Measurements from ENCODE around the gene BHLHE41. TPM values are rescaled to one million over a fixed set of nuclear protein-coding genes. Genes with fewer than 3 reads are reported as not detected.

The BHLHE41 gene
- total RNA-seq, 1 donor from 2014 or later, result 33.4 TPM

DNA sequence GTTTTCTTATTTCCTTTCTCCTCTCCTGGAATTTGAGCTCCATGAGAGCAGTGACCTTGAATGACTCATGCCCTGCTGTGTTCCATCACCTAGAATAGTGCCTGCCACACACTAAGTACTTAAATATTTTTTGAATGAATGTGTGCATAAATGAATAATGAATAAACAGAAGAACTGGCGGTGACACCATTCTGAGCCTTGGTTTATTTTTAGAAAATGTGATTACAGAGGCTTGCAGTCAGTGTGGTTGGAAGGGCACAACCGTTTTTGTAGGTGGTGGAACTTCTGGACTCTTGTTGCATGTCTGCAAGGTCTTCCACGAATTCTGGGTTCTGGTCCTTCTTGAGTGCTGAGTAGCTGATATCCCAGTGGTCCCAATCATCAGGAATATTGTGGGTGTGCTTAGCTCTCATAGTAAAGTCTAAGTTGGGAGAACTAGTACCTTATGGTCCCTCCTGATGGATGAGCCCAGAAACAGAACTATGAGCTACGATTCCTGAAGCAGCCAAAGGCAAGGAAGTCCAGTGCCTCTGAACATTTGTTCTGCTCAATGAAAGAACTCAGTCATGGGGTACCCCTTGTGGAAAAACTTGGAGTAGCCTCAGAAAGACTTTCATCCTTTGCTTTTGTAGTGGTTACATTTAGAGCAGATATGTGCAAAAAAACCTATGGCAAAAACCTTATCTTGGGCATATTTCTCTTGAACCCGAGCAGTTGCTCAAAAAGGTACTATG, 28.8 kb upstream of the BHLHE41 start:
- Histone ChIP-seq H3K9me3 (replicated peaks) (no peaks in the 10 kb centered on the region), H3K4me1 (peaks cover 36% of the 10 kb centered on the region), H3K36me3 (no peaks in the 10 kb centered on the region), H3K27me3 (ENCODE audit: low read depth) (no peaks in the 10 kb centered on the region), H3K4me3 (no peak overlapping the region), H3K27ac (replicated peaks) (peak overlapping the region; percentile 61)
- DNase-seq, result no peak
- TF ChIP-seq, protein P1, sequence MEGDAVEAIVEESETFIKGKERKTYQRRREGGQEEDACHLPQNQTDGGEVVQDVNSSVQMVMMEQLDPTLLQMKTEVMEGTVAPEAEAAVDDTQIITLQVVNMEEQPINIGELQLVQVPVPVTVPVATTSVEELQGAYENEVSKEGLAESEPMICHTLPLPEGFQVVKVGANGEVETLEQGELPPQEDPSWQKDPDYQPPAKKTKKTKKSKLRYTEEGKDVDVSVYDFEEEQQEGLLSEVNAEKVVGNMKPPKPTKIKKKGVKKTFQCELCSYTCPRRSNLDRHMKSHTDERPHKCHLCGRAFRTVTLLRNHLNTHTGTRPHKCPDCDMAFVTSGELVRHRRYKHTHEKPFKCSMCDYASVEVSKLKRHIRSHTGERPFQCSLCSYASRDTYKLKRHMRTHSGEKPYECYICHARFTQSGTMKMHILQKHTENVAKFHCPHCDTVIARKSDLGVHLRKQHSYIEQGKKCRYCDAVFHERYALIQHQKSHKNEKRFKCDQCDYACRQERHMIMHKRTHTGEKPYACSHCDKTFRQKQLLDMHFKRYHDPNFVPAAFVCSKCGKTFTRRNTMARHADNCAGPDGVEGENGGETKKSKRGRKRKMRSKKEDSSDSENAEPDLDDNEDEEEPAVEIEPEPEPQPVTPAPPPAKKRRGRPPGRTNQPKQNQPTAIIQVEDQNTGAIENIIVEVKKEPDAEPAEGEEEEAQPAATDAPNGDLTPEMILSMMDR (IDR thresholded peaks at IDR 0.05; ENCODE audit: borderline replicate concordance), result peak; percentile 17
- intact Hi-C loops (cut with micrococcal nuclease), result no loop called here

DNA sequence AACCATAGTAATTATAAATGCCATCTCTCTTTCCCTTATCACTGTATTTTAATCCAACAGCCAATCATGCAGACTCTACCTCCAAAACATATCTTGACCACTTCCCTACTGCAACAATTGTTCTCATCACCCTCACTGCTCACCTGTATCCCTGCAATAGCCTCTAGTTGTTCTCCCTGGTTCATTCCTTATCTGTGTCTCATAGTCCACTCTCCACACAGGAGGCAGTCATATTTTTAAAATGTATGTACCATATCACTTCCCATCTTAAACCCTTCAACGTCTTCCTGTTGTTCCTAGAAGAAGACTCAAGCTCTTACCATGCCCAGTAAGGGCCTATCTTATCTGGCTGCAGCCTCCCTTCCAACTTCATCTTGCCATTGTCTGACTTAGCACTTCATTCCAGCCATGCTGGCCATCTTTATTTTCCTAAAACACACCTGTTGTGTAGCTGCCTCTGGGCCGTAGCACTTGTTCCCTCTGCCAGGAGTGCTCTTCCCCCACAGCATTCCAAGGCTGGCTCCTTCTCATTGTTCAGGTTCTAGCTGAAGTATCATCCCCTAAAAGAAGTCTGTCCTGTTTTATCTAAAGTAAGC, 27.8 kb upstream of the BHLHE41 start:
- H3K27ac ChIP-seq (replicated peaks), result peak overlapping the region; percentile 61
- DNase-seq, result no peak
- H3K9me3 ChIP-seq (replicated peaks), result no peaks in the 10 kb centered on the region
- no peaks in the 10 kb centered on the region for H3K27me3 ChIP-seq (ENCODE audit: low read depth)
- intact Hi-C loops (cut with micrococcal nuclease), result no loop called here
- H3K36me3 ChIP-seq, result no peaks in the 10 kb centered on the region
- no peak overlapping the region for H3K4me3 ChIP-seq
- TF ChIP-seq, protein P1 (IDR thresholded peaks at IDR 0.05; ENCODE audit: borderline replicate concordance), result no peak
- peaks cover 36% of the 10 kb centered on the region for H3K4me1 ChIP-seq

DNA sequence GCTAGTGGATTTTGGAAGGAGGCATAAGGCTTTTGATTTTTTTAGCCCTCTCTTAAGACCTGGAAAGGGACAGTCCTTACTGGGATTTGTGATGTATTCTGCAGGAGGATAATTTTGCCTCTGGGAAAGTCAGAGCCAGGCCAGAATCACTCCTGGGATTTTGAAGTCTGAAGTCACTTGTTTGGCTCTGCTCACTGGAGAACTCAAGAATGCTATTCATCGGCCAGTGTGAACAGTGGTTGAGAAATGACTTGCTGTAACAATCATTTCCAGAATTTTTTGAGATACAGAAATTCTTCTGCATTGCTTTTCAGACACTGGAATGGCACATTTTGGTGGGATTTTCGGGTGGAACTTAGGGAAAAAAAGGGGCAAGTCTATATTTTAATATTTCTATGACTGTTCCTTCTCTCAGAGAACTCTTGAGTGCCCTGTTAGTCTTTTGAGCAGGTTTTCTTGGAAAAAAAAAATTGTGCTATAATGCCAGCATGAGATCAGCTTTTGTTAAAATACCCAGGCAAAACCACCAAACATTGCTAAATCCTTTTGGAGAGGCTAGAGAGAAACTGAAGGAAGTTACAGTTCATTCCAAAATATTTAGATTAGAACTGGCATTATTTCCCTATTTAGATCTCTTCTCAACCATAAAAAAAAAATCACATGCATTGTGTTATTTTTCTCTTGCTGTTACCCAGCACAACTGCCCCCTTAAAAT, 26.1 kb upstream of the BHLHE41 start:
- H3K27ac ChIP-seq (replicated peaks), result peak overlapping the region; percentile 31
- H3K4me1 ChIP-seq, result peaks cover 36% of the 10 kb centered on the region
- DNase-seq, result no peak
- no peak overlapping the region for H3K4me3 ChIP-seq
- no peaks in the 10 kb centered on the region for H3K27me3 ChIP-seq (ENCODE audit: low read depth)
- intact Hi-C loops (cut with micrococcal nuclease), result no loop called here
- no peaks in the 10 kb centered on the region for H3K36me3 ChIP-seq
- no peaks in the 10 kb centered on the region for H3K9me3 ChIP-seq (replicated peaks)
- TF ChIP-seq, protein P1 (IDR thresholded peaks at IDR 0.05; ENCODE audit: borderline replicate concordance), result no peak

DNA sequence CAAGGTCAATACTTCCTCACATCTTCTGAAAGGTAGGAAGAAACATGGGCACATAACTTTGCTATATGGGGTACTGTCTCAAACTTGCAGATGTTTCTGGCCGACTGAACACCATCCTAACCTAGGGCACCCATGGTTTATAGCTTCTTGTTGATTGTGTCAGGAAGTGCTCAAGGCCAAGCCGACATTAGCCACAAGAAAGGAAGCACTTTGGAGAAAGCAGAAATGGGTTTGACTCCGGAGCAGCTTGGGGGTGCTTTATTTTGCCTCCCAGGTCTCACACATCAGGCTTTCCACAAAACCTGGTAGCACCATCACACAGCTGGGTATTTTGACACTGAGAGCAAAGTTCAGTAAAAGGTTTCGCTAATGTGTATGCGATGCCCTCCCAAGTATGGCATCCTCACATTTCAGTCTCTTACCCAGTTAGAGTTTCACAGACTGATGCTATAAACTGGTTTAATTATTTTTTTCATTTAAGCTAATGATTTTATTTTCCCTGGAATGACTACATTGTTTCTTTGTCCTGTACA, 25.2 kb upstream of the BHLHE41 start:
- H3K27me3 ChIP-seq (ENCODE audit: low read depth), result no peaks in the 10 kb centered on the region
- H3K9me3 ChIP-seq (replicated peaks), result no peaks in the 10 kb centered on the region
- no peak for DNase-seq
- H3K36me3 ChIP-seq, result no peaks in the 10 kb centered on the region
- intact Hi-C loops (cut with micrococcal nuclease), result no loop called here
- H3K27ac ChIP-seq (replicated peaks), result no peak overlapping the region
- TF ChIP-seq, protein P1 (IDR thresholded peaks at IDR 0.05; ENCODE audit: borderline replicate concordance), result no peak
- no peak overlapping the region for H3K4me3 ChIP-seq
- H3K4me1 ChIP-seq, result peaks cover 36% of the 10 kb centered on the region

DNA sequence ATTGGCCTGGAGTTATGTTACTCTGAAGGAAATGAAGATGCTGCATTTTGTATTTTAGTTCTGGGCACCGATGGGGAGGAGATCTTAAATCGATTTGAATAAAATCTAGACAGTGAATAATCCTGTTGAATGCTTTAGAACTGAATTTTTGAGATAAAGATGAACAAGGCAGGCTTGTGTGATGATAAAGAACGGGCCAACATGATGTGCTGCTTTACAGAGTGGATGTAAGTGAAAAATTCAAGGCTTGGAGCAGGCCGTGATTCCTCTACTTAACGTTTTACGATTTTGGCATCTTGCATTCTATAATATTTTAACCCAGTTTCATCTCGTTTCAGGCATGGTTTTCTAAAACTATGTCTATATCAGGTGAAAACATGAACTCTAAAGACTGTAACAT, 23.5 kb upstream of the BHLHE41 start:
- H3K36me3 ChIP-seq, result no peaks in the 10 kb centered on the region
- TF ChIP-seq, protein P1 (IDR thresholded peaks at IDR 0.05; ENCODE audit: borderline replicate concordance), result no peak
- no peak overlapping the region for H3K27ac ChIP-seq (replicated peaks)
- H3K4me3 ChIP-seq, result no peak overlapping the region
- peaks cover 25% of the 10 kb centered on the region for H3K4me1 ChIP-seq
- intact Hi-C loops (cut with micrococcal nuclease), result no loop called here
- H3K9me3 ChIP-seq (replicated peaks), result no peaks in the 10 kb centered on the region
- no peak for DNase-seq
- no peaks in the 10 kb centered on the region for H3K27me3 ChIP-seq (ENCODE audit: low read depth)

Data from left ventricle myocardium inferior (tissue), 1 donor.